ENCODE results near the gene RNF111.
A peak's percentile ranks its signal among the peaks of the same experiment; 100 is the strongest.
"Not testable (repeated sequence)": the region's sequence is repeated elsewhere in the genome, so short reads cannot be mapped to it uniquely, and the experiment has no call there.

Gene RNF111

DNA sequence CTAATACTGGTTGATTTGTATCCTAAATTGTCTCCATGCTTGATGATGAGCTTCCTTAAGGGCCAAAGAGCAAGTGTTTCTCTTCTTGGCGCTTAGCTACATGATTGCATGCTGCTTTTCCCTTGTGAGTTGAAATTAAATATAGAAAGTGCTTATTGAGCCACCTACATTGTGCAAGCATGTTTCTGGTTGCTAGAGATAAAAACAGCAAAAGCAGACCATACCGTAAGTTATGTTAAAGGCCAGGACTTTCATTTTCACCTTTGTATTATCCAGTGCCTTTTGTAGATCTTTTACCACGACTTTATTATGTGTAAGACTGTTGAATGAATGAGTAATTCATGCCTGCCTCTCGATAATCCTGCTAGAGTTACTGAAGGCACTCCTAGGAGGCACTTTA, 75.6 kb downstream of the RNF111 start:
- DNase-seq = no peak

DNA sequence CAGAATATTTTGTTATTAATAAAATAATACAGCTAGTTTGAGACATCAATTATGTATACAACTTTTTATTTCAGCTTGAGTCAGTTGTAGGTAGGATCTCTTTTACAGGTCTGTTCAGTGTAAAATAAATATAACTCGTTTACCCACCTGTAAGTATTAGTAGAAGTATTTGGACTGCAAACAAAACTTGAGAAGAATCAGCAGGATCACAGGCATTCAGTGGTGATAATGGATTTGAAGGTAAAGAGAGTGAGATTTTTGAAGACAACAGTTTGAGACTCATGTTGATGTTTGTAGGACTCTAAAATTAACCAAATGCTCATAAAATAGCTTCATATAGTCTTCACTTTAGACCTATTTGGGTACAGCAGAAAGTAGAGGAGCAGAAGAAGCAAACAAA, 82.0 kb downstream of the RNF111 start:
- no peak for DNase-seq

DNA sequence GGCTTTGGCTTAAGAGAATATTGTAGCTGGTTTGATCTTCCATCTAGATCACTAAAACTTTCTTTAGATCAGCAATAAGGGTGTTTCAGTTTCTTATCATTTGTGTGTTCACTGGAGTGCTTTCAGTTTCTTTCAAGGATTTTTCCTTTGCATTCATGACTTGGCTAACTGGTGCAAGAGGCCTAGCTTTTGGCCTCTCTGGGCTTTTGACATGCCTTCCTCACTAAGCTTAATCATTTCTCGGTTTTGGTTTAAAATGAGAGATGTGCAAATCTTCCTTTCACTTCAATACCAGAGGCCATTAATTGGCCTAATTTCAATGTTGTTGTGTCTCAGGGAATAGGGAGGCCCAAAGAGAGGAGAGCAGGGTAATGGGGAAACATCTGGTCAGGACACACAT, 87.1 kb downstream of the RNF111 start:
- DNase-seq = no peak

DNA sequence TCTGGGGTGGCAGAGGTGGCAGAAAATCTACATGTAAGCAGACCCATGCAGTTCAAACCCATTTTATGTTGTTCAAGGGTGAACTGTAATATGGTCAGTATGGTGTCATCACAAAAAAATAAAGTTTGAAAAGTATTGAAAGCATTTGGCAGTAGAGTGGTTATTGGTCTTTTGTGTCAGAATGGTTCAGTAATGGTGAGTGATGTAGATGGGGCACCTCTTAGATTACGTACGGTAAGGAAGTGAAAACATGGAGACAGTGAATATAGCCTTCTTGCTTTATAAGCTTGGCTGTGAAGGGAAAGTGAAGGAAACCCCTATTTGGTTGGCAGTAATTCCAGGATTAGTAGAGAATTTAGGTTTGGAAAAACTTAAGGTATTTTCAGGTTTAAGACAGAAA, 100.3 kb downstream of the RNF111 start:
- no peak for DNase-seq

DNA sequence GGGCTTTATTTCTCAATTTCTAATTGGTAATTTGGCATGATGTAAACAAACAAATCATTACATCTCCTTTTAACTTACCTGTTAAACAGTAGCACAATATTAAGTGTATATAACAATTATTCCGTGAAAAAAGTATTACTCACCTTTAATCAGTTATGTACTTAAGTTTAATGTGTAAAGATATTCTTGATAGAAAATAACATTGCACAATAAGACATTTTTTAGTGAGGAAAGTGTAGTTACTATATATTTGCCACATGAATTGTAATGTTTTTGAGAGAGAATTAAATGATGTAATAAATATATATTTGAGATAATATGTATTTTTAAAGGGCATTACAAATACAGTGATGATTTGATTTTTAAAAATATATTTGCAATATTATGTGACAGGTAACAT, 106.6 kb downstream of the RNF111 start:
- DNase-seq = no peak

DNA sequence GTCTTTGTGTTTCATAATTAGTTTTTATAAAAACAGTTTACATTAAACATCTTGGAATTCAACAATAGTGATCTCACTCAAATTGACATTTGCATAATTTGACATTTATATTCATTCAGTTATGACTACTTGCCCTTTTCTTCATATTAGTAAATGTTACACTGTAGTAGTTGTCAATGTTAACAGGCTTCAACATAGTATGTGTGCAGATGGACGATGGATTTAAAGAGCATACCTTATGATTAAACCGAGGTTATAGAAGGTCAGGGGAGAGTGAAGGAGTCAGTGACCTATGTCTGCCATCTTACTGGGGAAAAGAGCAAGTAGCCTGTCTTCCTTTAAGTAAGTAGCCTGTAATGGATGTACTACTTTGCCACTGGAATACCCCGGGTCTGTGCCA, 109.0 kb downstream of the RNF111 start:
- no peak for DNase-seq

DNA sequence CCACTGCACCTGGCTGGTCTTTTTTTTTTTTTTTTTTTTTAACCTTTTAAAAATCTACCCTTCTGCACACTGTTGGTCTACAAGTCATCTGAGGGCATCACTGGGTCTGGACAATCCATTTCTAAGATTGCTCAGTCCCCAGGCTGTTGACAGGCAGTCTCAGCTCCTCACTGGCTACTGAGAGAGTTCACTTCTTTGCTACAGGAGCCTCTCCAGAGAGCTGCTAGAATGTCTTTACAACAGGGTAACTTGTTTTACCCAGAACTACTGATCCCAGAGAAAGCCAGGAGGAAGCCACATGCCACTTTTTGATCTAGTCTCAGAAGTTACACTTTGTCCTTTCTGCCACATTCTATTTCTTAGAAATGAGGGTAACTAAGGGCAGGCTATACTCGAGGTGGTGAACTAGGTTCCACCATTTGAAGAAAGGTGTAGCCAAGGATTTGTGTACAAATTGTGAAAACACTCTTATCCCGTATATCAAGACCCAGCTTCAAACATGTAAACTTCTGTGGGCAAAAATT, 111.8 kb downstream of the RNF111 start:
- DNase-seq = no peak

DNA sequence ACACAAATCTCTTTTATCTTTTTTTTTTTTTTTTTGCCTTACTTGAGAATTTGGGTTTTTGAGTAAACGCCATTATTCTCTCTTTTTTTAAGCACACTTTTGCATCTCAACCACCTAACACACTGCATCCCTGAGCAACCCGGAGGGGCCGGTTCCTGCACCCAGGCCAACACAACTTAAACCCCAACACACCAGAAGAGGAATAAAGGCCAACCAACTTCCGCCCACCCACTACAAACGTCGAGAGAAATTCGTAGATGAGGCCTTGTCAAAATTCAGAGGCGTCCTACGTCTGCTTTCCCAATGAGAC, 117.1 kb downstream of the RNF111 start:
- DNase-seq = no peak

DNA sequence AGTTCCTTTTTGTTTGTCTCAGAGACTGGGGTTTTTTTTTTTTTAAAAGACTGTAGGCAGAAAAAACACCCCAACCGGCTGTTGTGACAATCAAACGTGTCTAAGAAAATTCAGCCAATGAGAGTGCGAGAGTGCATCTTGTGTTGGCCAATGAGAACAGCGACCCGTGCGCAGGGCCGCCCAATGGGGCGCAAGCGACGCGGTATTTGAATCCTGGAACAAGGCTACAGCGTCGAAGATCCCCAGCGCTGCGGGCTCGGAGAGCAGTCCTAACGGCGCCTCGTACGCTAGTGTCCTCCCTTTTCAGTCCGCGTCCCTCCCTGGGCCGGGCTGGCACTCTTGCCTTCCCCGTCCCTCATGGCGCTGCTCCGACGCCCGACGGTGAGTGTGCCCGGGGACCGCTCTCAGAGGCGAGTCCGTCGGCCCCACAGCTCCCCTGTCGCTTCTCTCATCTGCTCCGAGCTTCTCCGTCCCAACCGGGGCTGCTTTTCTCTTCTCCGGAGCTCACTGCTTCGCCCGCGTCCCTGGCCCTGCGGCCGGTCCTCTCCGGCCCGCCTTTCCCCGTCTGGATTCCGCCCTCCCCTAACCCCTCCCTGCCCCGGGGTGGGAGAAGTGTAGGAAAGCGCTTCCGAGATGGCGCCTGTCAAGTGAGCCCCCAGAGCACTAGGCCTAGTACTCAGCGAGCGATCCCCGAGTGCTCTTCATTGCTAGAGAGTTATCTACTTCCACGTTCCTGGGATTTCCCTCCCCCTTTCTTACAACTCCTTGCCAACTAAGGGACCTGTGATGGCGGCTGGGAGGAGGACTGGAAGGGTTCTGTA, 117.7 kb downstream of the RNF111 start, which contains the start of gene CCNB2:
Gene CCNB2, plus strand, starts transcription at position 235 of the 821 bp plus-strand sequence. Its CDS starts 123 bp downstream, at position 358.
- peak; percentile 80 to 90 for DNase-seq

DNA sequence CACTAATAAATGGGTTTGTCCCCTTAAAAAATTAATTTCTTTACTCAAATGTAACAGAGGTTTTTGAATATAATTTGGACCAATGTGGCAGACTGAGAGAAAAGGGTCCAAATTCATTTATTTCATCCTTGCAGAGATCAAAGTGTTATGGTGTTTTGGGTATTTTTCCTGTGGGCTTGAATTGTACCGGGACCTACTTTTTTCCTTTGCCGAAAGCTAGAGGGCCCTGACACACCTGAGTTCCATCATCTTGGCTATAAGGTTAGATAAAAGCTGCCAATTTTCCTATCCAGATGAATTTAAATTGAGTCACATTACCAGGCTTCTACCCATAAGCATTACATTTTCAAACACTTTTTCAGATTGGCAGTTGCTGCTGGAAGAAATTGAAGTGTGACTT, 118.4 kb downstream of the RNF111 start:
- no peak for DNase-seq

DNA sequence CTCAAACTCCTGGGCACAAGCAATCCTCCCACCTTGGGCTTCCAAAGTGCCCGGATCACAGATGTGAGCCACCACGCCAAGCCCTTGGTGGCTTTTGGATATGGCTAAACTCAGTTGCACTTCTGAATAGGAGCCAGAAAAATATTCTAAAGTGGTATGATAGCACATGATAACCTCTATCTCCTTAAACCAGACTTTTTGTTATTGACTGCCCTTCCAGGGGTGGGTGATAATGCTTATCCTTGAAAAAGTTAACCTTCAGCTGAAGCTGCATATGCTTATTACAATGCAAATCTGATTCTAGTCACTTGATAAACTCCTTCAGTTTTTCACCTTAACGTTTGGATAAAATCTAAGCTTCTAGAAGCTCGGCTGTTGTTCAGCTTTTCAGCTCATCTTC, 123.8 kb downstream of the RNF111 start:
- DNase-seq = no peak

DNA sequence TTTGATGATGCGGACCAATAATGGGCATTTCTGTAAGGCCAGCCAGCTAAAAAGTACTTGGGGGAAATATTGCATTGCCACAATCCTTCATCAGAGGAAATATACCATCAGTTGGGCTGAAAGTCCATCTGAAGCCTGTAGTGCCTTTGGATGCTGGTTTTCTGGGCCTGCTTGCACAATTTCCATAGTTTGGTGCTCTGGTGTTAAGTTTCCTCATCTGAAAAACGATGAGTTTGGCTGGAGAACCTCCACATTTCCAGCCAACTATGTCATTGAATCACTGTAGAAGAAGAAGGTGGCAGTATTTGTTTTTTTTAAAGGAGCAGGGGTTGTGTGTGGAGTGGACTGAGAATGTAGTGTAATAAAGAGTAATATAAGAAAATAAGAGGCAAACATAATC, 127.6 kb downstream of the RNF111 start:
- no peak for DNase-seq

DNA sequence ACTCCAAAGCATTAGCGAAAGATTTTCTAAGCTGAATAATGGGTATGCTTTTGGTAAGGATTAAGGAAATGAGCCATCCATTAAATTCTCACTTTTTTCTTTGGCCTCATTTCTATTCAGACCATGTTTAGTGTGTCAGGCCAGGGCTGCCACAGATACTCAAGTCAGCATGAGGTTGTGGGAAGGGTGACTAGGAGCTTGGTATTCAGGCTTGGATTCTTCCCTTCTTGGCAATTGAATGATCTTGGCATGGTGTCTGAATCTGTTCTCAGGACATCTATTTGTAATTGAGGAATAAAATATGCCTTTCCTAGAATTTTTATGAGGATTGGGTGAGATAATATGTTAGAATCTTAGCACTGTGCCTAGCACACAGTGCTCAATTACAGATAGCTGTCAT, 128.7 kb downstream of the RNF111 start:
- DNase-seq = no peak

DNA sequence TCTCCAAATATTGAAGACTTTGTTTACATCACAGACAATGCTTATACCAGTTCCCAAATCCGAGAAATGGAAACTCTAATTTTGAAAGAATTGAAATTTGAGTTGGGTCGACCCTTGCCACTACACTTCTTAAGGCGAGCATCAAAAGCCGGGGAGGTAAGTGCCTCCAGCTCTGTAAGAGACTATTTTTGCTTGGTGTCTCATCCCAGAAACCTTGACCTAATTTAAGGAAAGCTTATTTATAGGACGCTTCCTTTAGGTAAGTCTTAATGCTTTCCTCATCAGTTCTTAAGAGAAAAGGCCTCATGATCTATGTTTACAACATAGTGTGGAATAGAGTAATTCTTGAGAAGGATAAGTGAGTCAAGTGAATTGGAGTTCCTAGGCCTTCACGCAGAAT, 129.3 kb downstream of the RNF111 start:
- no peak for DNase-seq

DNA sequence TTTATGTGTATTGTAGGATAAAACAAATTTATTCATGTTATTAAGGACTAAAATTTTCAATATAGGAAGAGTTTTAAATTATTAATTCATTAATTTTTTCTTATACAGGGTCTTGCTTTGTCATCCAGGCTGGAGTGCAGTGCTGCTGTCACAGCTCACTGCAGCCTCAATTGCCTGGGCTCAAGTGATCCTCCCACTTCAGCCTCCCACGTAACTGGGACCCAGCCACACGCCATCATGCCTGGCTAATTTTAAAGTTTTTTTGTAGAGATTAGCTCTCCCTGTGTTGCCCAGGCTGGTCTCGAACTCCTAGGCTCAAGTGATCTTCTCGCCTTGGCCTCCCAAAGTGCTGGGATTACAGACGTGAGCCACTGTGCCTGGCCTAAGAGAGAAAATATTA, 132.2 kb downstream of the RNF111 start:
- no peak for DNase-seq

DNA sequence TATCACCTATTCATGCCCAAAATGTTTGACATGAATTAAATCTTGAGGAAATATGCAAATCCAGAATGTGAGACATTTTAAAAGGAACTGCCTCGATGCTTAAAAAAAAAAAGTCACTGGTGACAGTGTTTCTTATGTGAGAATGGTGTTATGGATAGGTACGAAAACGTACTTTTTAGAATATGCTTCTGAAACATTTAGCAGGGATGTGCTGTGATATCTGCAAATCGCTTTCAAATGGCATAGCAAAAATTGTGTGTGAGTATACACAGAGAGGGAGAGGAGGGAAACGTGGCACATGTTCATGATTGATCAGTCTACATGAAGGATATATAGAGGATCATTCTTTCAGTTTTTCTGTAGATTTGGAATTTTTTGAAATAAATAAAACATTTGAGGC, 133.5 kb downstream of the RNF111 start:
- no peak for DNase-seq

DNA sequence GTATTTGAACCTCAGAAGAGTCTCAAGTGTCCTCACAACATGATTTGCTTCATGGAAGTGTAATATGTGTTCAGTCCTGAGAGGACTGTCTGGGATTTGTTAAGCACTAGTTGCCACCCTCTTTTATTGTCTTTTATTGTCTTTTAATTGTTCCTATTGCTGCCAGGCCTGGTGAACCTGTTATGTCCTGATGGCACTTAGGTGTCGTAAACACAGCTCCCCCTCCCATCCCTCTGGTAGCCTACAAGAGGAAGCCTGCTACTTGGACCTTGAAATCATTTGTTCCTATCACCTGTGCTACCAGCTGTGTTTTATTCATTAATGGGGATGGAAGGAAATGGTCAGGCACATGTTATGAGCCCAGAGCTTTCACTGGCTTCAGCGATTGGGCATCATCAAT, 136.8 kb downstream of the RNF111 start:
- no peak for DNase-seq

DNA sequence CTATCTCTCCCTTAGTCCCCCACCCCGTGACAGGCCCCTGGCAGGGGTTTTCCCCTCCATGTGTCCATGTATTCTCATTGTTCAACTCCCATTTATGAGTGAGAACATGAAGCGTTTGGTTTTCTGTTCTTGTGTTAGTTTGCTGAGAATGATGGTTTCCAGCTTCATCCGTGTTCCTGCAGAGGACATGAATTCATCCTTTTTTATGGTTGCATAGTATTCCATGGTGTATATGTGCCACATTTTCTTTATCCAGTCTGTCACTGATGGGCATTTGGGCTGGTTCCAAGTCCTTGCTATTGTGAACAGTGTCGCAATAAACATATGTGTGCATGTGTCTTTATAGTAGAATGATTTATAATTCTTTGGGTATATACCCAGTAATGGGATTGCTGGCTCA, 138.2 kb downstream of the RNF111 start:
- not testable (repeated sequence) for DNase-seq

DNA sequence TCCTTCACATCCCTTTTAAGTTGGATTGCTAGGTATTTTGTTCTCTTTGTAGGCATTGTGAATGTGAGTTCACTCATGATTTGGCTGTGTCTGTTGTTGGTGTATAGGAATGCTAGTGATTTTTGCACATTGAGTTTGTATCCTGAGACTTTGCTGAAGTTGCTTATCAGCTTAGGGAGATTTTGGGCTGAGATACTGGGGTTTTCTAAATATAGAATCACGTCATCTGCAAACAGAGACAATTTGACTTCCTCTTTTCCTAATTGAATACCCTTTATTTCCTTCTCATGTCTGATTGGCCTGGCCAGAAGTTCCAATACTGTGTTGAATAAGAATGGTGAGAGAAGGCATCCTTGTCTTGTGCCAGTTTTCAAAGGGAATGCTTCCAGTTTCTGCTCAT, 139.8 kb downstream of the RNF111 start:
- DNase-seq = not testable (repeated sequence)

DNA sequence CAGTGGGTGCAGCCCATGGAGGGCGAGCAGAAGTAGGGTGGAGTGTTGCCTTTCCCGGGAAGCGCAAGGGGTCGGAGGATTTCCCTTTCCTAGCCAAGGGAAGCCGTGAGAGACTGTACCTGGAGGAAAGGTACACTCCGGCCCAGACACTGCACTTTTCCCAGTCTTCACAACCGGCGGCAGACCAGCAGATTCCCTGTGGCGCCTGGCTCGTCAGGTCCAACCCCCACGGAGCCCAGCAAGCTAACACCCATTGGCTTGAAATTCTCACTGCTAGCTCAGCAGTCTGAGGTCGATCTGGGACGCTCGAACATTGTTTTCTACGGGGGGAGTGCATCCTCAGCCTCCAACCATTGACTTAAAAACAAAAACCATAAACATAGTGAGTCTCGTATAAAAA, 144.0 kb downstream of the RNF111 start:
- no peak for DNase-seq

DNA sequence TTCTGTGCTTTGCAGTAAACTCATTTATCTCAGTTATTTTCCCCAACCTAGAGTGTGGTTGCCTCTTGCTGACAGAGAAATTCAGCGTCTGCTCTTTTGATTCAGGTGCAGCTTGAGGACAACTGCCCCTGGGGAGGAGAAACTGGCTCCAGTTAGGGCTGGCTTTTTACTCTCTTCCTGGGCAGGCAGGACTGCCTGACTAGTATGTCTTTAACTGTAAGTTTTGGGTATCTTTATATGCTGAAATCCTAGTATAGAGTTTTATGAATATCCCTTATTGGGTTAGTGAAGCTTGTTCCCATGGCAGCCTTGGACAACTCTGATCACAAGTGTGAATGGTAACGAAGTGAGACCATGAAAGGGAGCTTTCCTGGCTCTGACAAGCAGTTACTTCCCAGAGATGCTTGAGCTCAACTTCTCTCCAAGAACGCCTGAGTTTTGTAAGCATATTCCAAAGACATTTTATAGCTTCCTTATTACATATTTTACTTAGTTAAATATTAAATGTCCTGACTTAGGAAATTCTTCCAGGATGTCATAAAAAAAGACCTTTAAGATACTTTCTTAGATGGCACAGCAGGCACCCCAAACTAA, 144.6 kb downstream of the RNF111 start:
- no peak for DNase-seq

DNA sequence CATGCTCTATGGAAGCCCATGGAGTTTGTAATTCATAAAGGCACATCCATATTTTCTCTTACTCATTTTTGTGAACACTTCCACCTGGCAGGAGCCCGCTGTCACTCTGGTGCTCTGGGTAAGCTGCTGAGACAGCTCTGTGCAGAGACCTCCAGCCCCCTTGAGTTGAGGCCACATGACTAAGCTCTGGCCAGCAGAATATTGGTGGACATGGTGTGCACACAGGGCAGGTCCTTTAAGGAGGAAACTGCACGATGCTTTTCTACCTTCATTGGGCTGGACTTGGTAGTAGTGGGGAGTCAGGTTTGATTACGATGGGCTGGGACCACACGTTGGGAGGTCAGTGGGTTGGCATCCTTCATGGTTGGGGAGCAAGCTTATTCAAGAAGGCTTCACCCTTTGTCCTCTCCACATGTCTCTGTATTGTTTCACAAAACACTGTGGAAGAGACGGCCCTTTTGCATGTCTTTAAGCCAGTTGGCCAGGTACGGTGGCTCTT, 146.5 kb downstream of the RNF111 start:
- no peak for DNase-seq

DNA sequence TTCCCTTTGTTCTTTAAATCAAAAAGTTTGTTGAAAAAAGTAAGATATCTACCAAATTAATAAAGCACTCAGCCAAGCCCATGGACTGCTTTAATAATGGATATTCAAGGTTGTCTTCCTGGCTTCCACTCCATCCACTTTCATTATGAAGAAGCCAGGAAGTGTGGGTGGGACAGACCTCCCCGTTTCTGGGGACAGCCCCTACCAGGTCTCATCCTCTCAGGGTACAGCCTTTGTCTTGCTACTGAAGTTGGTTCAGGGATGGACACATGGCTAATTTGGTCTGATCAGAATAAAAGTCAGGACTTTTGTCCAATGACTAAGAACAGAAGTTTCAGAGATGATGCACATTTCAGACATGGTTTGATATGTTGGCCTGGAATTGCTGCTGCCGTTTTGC, 150.1 kb downstream of the RNF111 start:
- DNase-seq = no peak

DNA sequence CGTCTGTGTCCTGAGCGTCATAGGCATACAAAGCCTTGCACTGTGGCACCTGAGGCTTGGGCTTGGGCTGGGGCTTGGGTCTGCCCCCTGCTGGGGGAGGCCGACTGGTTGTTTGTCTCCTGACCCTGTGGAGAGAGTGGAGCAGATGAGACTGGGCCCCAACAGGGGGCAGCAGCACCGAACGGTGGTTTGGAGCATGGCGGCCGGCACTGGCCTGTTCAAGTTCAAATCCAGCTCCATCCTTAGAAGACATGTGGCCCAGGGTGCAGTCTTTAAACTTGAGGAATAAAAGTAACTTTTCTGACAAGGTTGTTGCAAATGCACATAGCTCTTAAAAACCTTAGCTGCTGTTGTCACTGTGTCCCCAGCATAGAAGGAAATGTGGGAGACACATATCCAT, 150.8 kb downstream of the RNF111 start:
- no peak for DNase-seq

Measured in hippocampal formation (tissue), 2 donors.